Keratinocyte (primary cell): ENCODE data around the gene RXRA. TPM values are rescaled to one million over a fixed set of nuclear protein-coding genes. Genes with fewer than 3 reads are reported as not detected.

ENCODE experiments used
- DNase-seq: peaks from one replicate; pipeline ENCODE4 v3.0.0-alpha.2; 2011; ENCODE audit warnings: low read depth, missing footprints, low spot score
- FAIRE-seq: peaks from 2 replicates; lab custom pipeline; 2011; peaks lifted over from hg19 to GRCh38; lab: Jason Lieb, UNC
- H2AFZ ChIP-seq: 2 replicates; pipeline ENCODE4 v1.6.0; 2012; ENCODE audit warnings: low read length, control low read depth, inconsistent platforms; ENCODE audit not compliant: control insufficient read depth
- H3K27ac ChIP-seq: 2 replicates; pipeline ENCODE4 v1.5.1; 2011; ENCODE audit warnings: low read length; ENCODE audit not compliant: control insufficient read depth, insufficient read depth
- H3K27me3 ChIP-seq: 3 replicates; pipeline ENCODE4 v1.6.0; 2011; ENCODE audit warnings: low read length; ENCODE audit not compliant: control insufficient read depth, insufficient read depth; ENCODE audit errors: extremely low read depth
- H3K36me3 ChIP-seq, 2 experiments: 2 replicates in 1 of 2; 3 replicates in 1 of 2; pipeline ENCODE4 v1.5.1; 2011; ENCODE audit warnings: low read length in 2 of 2, mild to moderate bottlenecking in 1 of 2; ENCODE audit not compliant: control insufficient read depth in 2 of 2, insufficient read depth in 2 of 2; ENCODE audit errors: extremely low read depth in 1 of 2
- H3K4me1 ChIP-seq: 3 replicates; pipeline ENCODE4 v1.5.1; 2011; ENCODE audit warnings: low read length; ENCODE audit not compliant: control insufficient read depth, insufficient read depth; ENCODE audit errors: extremely low read depth
- H3K4me2 ChIP-seq: 3 replicates; pipeline ENCODE4 v1.6.0; 2011; ENCODE audit warnings: low read depth, low read length; ENCODE audit not compliant: control insufficient read depth, insufficient read depth; ENCODE audit errors: extremely low read depth
- H3K4me3 ChIP-seq, 3 experiments: fragments of 200-600 bp in 1 of 3; sonication (generic) in 1 of 3; 2 replicates in 2 of 3; 3 replicates in 1 of 3; pipeline ENCODE4 v1.5.1; 2011 to 2016; ENCODE audit warnings: low read length in 3 of 3, mild to moderate bottlenecking in 3 of 3, control low read depth in 2 of 3, inconsistent platforms in 1 of 3, low read depth in 1 of 3, mixed read lengths in 1 of 3, mixed run types in 1 of 3, moderate library complexity in 1 of 3; ENCODE audit not compliant: control insufficient read depth in 2 of 3, insufficient read depth in 2 of 3; ENCODE audit errors: extremely low read depth in 1 of 3
- H3K79me2 ChIP-seq: 2 replicates; pipeline ENCODE4 v1.6.0; 2012; ENCODE audit warnings: low read length; ENCODE audit not compliant: control insufficient read depth, insufficient read depth
- H3K9ac ChIP-seq: 3 replicates; pipeline ENCODE4 v1.6.0; 2011; ENCODE audit warnings: low read length; ENCODE audit not compliant: control insufficient read depth, insufficient read depth; ENCODE audit errors: extremely low read depth
- H3K9me1 ChIP-seq: 3 replicates; pipeline ENCODE4 v1.6.0; 2011; ENCODE audit warnings: low read length; ENCODE audit not compliant: control insufficient read depth, insufficient read depth; ENCODE audit errors: extremely low read depth
- H3K9me3 ChIP-seq: 2 replicates; pipeline ENCODE4 v1.5.1; 2012; ENCODE audit warnings: low read depth, low read length; ENCODE audit not compliant: control insufficient read depth
- H4K20me1 ChIP-seq: 3 replicates; pipeline ENCODE4 v1.6.0; 2011; ENCODE audit warnings: low read length; ENCODE audit not compliant: control insufficient read depth, insufficient read depth; ENCODE audit errors: extremely low read depth
- EZH2 ChIP-seq: IDR thresholded peaks from one replicate; pipeline ENCODE4 v1.6.1; 2012; ENCODE audit warnings: inconsistent platforms, mild to moderate bottlenecking, low read length, moderate library complexity
- dilution Hi-C: fragments of 300-500 bp; cut with MboI; formaldehyde crosslinking; loops from one replicate; pipeline ENCODE4 v1.7.0; 2020; ENCODE audit warnings: low sequenced_read_pairs; ENCODE audit not compliant: extremely low pct_ligation_motif_present
- polyA plus RNA-seq, 5 experiments: library from polyadenylated mRNA; depleted of rRNA in 3 of 5; stranded (reverse) in 3 of 5; stranded (forward) in 1 of 5; unstranded in 1 of 5; fragments of >200 nt; gene quantifications; 1 replicate in 1 of 5; 2 replicates in 3 of 5; 3 replicates in 1 of 5; pipeline versions ENCODE4 v1.2.1 to v1.2.3, GENCODE V29; 2011 to 2012; ENCODE audit warnings: missing spikeins in 2 of 5, low read depth in 1 of 5, low replicate concordance in 1 of 5
- TF ChIP-seq, protein P1 (sequence below), 3 experiments: IDR thresholded peaks in 1 of 3; conservative IDR thresholded peaks in 1 of 3; optimal IDR thresholded peaks in 1 of 3; 2 replicates in 2 of 3; 3 replicates in 1 of 3; pipeline versions ENCODE3 to v1.5.1; 2011; ENCODE audit warnings: low read length in 3 of 3, mild to moderate bottlenecking in 3 of 3, moderate library complexity in 2 of 3, control low read depth in 1 of 3, inconsistent platforms in 1 of 3; ENCODE audit not compliant: insufficient read depth in 2 of 3; ENCODE audit errors: extremely low read depth in 1 of 3

RXRA gene
- polyA plus RNA-seq, 1 donor (not counting 4 experiments of a cell fraction or from before 2014, with no cell fraction given) = 9.7 TPM

DNA sequence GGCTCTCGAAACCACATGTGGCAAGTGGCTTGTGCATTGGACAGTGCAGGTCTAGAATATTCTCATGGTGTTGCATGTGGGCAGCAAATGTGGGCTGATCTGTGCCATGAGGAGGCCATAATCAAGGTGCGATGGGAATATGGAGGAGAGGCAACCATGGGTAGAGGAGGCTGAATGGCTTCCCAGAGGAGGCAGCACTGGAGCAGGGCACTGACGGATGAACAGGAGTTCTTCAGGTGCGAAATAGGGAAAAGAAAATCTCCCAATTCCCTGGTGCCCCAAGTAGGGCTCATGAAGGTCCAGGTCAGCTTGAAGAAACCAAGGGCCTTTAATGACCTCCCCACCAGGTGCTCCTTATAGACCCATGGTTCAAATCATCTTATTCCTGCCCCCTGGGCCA is 126.5 kb downstream of the RXRA start:
- TF ChIP-seq EZH2 = no peak
- TF ChIP-seq, protein P1, sequence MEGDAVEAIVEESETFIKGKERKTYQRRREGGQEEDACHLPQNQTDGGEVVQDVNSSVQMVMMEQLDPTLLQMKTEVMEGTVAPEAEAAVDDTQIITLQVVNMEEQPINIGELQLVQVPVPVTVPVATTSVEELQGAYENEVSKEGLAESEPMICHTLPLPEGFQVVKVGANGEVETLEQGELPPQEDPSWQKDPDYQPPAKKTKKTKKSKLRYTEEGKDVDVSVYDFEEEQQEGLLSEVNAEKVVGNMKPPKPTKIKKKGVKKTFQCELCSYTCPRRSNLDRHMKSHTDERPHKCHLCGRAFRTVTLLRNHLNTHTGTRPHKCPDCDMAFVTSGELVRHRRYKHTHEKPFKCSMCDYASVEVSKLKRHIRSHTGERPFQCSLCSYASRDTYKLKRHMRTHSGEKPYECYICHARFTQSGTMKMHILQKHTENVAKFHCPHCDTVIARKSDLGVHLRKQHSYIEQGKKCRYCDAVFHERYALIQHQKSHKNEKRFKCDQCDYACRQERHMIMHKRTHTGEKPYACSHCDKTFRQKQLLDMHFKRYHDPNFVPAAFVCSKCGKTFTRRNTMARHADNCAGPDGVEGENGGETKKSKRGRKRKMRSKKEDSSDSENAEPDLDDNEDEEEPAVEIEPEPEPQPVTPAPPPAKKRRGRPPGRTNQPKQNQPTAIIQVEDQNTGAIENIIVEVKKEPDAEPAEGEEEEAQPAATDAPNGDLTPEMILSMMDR (optimal IDR thresholded peaks at IDR 0.05 in 1 of 3, IDR thresholded peaks at IDR 0.05 in 1 of 3, conservative IDR thresholded peaks at IDR 0.05 in 1 of 3; ENCODE audit: extremely low read depth in 1 of 3, insufficient read depth in 2 of 3, low read length in 3 of 3) = no peak
- Histone ChIP-seq H3K79me2 (no peaks in the 10 kb centered on the region), H3K27ac (no peak overlapping the region), H3K9ac (no peak overlapping the region), H3K9me3 (peaks cover 4% of the 10 kb centered on the region), H3K4me2 (no peak overlapping the region), H4K20me1 (no peaks in the 10 kb centered on the region), H3K4me3 (no peak overlapping the region), H3K4me1 (peaks cover 12% of the 10 kb centered on the region), H3K9me1 (no peaks in the 10 kb centered on the region), H3K27me3 (no peaks in the 10 kb centered on the region), H2AFZ (no peak overlapping the region), H3K36me3 (no peaks in the 10 kb centered on the region)
- dilution Hi-C loops = no loop called here
- DNase-seq (no peak), FAIRE-seq (no peak)

DNA sequence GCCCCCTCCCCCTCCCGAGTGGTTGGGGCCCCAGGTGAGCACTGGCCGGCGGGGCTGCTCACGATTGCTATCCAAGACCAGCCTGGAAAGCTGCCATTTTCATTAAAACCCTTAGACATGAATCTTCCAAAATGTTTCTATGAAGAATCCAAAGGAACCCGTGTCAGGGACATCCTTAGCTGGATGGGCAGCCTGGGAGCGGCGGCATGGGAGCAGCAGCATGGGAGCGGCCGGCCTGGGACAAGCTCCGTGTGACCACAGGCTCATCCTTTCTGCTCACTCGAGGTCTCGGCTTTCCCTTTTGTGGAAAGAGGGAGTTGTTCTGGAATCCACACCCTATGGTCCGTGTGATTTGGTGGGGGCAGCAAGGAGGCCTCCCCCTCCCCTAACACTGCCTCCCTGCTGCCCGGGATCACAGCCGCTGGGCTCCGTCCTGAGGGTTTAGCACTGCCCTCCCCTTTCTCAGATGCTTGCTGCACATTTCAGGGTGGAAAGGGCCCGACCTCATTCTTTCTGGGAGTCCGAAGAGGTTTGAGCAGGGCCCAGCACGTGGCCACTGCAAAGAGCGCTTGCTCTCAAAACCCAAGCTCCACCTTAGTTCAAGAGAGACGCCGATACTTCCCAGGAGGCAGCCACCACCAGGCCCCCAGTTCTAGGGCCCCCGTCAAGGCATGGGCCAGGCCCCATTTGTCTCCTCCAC is 127.7 kb downstream of the RXRA start:
- H4K20me1 ChIP-seq = no peaks in the 10 kb centered on the region
- no peaks in the 10 kb centered on the region for H3K27me3 ChIP-seq
- H3K9me3 ChIP-seq = no peaks in the 10 kb centered on the region
- no peaks in the 10 kb centered on the region for H3K36me3 ChIP-seq
- TF ChIP-seq, protein P1 (optimal IDR thresholded peaks at IDR 0.05 in 1 of 3, IDR thresholded peaks at IDR 0.05 in 1 of 3, conservative IDR thresholded peaks at IDR 0.05 in 1 of 3; ENCODE audit: extremely low read depth in 1 of 3, insufficient read depth in 2 of 3, low read length in 3 of 3) = no peak
- no peak for TF ChIP-seq EZH2
- H3K4me3 ChIP-seq = no peak overlapping the region
- H3K79me2 ChIP-seq = no peaks in the 10 kb centered on the region
- no peak overlapping the region for H2AFZ ChIP-seq
- FAIRE-seq = no peak
- no peak overlapping the region for H3K4me2 ChIP-seq
- no peaks in the 10 kb centered on the region for H3K9me1 ChIP-seq
- dilution Hi-C loops = no loop called here
- H3K9ac ChIP-seq = no peak overlapping the region
- peaks cover 12% of the 10 kb centered on the region for H3K4me1 ChIP-seq
- no peak overlapping the region for H3K27ac ChIP-seq
- no peak for DNase-seq
